KBM-7 (cell line): ENCODE data around the gene NDUFB4.

Experiments used
- DNase-seq: peaks from one replicate; pipeline ENCODE4 v3.0.0-alpha.2; 2015
- in situ Hi-C: fragments of 300-500 bp; cut with MboI; formaldehyde crosslinking; loops from 2 replicates; pipeline ENCODE4 v1.14.3; 2020; ENCODE audit warnings: low sequenced_read_pairs, low pct_unique_long_range_greater_than_20kb, mixed read lengths

Gene NDUFB4

GRCh38 chr3:120596116-120596852 is at the start of gene NDUFB4:
Gene NDUFB4, plus strand, starts transcription at chr3:120596336. Its CDS starts 24 bp downstream, at chr3:120596360.
- in situ Hi-C loops, result no loop called here
- peak; percentile 96 for DNase-seq

GRCh38 chr3:120550546-120550945 is 45.6 kb upstream of the NDUFB4 start:
- in situ Hi-C loops, result loop anchor here (25.0 kb wide), 1 partner anchor 313 kb away; no protein-coding TSS in a partner anchor
- no peak for DNase-seq

GRCh38 chr3:120552184-120553172 is 43.7 kb upstream of the NDUFB4 start:
- in situ Hi-C loops, result loop anchor here (25.0 kb wide), 1 partner anchor 315 kb away; no protein-coding TSS in a partner anchor
- DNase-seq, result no peak

- no peak for DNase-seq
- in situ Hi-C loops, result loop anchor here (25.0 kb wide), 1 partner anchor 318 kb away; no protein-coding TSS in a partner anchor
Measured at GRCh38 chr3:120554812-120555606, 41.1 kb upstream of the NDUFB4 start.

- no peak for DNase-seq
- in situ Hi-C loops, result loop anchor here (25.0 kb wide), 1 partner anchor 319 kb away; no protein-coding TSS in a partner anchor
Measured at GRCh38 chr3:120555657-120556509, 40.3 kb upstream of the NDUFB4 start.

GRCh38 chr3:120557115-120557514 is 39.0 kb upstream of the NDUFB4 start:
- in situ Hi-C loops, result loop anchor here (25.0 kb wide), 1 partner anchor 320 kb away; no protein-coding TSS in a partner anchor
- no peak for DNase-seq

GRCh38 chr3:120558771-120559241 is 37.3 kb upstream of the NDUFB4 start:
- DNase-seq, result peak; percentile 94
- in situ Hi-C loops, result loop anchor here (25.0 kb wide), 1 partner anchor 322 kb away; no protein-coding TSS in a partner anchor

GRCh38 chr3:120559242-120560061 is 36.7 kb upstream of the NDUFB4 start:
- in situ Hi-C loops, result loop anchor here (10.0 to 25.0 kb wide), 2 partner anchors 235 to 322 kb away; no protein-coding TSS in a partner anchor
- peak; percentile 93 for DNase-seq

GRCh38 chr3:120560304-120561250 is 35.6 kb upstream of the NDUFB4 start:
- peak; percentile 4 for DNase-seq
- in situ Hi-C loops, result loop anchor here (10.0 to 25.0 kb wide), 2 partner anchors 234 to 323 kb away; no protein-coding TSS in a partner anchor

- in situ Hi-C loops, result loop anchor here (10.0 to 25.0 kb wide), 2 partner anchors 233 to 324 kb away; no protein-coding TSS in a partner anchor
- peak; percentile 78 for DNase-seq
Measured at GRCh38 chr3:120561251-120562045, 34.7 kb upstream of the NDUFB4 start.

- in situ Hi-C loops, result loop anchor here (10.0 to 25.0 kb wide), 2 partner anchors 231 to 326 kb away; no protein-coding TSS in a partner anchor
- DNase-seq, result no peak
Measured at GRCh38 chr3:120563356-120564022, 32.6 kb upstream of the NDUFB4 start.

GRCh38 chr3:120566243-120566975 is 29.7 kb upstream of the NDUFB4 start:
- no peak for DNase-seq
- in situ Hi-C loops, result loop anchor here (10.0 to 25.0 kb wide), 2 partner anchors 228 to 329 kb away; no protein-coding TSS in a partner anchor

- in situ Hi-C loops, result loop anchor here (10.0 to 25.0 kb wide), 2 partner anchors 227 to 330 kb away; no protein-coding TSS in a partner anchor
Measured at GRCh38 chr3:120567370-120568201, 28.6 kb upstream of the NDUFB4 start.

More at GRCh38 chr3:120567370-120568201, 28.6 kb upstream of the NDUFB4 start:
- DNase-seq, result peak; percentile 67
